Endometrial microvascular endothelial cells (primary cell): Measurements from ENCODE around the gene MGLL. TPM values are rescaled to one million over a fixed set of nuclear protein-coding genes. Genes with fewer than 3 reads are reported as not detected.
"Not testable (repeated sequence)": the region's sequence is repeated elsewhere in the genome, so short reads cannot be mapped to it uniquely, and the experiment has no call there.

ENCODE experiments used
- in situ Hi-C: cut with HindIII; loops from 2 replicates; pipeline ENCODE4 v1.10.0; 2017; ENCODE audit warnings: low sequenced_read_pairs, low pct_unique_long_range_greater_than_20kb; ENCODE audit errors: inconsistent ontology term
- total RNA-seq: library from RNA; depleted of rRNA; stranded (reverse); fragments of >200 nt; gene quantifications from one replicate; pipeline ENCODE4 v1.2.3, GENCODE V29; 2015; ENCODE audit errors: inconsistent ontology term

The MGLL gene
- total RNA-seq, 1 donor from 2014 or later = 138 TPM

DNA sequence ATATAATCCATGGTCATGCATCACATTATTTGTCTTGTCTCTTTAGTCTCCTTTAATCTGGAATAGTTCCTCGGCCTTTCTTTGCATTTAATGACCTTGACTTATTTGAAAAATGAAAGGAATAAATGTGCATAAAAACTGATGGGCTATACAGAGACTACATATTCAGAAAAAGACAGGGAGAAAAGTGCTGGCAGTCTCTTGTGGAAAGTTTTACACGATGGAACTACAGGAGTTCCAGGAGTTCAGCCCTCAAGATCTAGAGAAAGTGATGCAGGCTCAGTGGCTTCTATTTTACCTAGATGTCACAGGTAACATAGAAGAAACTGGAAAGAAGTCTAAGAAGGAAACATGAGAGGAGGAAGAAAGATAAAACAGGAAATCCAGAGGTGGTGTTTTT lies 157.2 kb downstream of the MGLL start:
- in situ Hi-C loops = no loop called here

DNA sequence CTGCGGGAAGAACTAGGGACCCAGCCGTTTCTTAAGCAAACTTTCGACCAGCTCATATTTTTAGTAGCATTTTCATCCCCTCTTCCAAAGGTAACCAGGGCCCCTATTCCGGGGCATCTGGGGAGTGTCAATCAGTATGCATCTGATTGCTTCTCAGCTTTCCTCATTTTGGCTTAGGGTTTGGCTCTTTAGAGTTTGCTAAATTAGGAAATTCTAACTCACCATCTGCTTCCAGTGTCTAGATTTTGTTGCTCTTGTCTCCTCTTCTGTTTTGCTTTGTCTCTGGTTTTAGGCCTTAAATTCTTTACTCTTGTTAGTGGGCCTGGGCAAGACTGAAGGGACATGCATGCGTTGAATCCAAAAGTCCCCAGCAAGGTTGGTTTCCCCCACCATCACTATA lies 159.2 kb downstream of the MGLL start:
- in situ Hi-C loops = no loop called here

DNA sequence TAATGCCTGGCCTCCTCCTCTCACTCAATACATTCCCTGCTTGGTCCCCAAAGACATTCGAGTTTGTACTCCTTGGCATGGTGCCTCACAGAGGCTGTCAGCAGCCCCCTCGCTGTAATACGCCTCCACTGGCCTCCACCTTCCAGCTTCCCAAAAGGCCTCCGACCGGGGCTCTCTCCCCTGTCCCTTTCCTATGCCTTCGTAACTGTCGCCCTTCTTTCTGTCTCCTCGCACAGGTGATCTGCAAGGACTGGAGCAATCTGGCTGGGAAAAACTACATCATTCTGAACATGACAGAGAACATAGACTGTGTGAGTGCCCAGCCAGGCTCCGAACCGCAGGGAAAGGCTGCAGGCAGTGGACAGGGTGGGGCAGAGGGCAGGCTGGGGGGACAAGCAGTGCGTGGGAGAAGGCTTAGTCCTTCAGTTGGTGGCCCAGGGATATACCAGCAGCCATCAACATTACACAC lies 160.3 kb downstream of the MGLL start:
- in situ Hi-C loops = no loop called here

DNA sequence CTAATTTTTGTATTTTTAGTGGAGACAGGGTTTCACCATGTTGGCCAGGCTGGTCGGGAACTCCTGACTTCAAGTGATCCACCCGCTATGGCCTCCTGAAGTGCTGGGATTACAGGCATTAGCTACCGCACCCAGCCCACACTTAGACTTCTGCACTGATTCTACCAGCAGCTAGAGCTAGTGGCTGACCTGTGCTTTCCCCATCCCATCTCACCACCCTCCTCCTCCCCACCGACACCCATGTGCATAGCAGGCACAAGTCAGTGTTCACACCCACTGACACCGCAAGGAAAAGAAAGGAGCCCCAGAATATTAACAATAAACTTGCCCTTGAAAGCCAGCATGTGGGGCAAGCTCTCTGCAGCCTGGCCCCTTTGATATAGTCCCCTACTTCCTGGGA lies 160.7 kb downstream of the MGLL start:
- in situ Hi-C loops = no loop called here

DNA sequence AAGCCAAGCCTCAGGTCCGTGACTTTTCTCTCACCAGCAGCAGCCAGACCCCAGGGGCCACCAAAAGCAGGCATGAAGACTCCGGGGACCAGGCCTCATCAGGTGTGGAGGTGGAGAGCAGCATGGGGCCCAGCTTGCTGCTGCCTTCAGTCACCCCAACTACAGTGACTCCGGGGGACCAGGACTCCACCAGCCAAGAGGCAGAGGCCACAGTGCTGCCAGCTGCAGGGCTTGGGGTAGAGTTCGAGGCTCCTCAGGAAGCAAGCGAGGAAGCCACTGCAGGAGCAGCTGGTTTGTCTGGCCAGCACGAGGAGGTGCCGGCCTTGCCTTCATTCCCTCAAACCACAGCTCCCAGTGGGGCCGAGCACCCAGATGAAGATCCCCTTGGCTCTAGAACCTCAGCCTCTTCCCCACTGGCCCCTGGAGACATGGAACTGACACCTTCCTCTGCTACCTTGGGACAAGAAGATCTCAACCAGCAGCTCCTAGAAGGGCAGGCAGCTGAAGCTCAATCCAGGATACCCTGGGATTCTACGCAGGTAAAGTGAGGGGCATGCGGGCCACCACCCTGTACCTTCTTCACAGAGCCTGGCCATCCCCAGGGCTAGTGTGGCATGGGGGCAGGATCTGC lies 161.6 kb downstream of the MGLL start:
- in situ Hi-C loops = no loop called here

DNA sequence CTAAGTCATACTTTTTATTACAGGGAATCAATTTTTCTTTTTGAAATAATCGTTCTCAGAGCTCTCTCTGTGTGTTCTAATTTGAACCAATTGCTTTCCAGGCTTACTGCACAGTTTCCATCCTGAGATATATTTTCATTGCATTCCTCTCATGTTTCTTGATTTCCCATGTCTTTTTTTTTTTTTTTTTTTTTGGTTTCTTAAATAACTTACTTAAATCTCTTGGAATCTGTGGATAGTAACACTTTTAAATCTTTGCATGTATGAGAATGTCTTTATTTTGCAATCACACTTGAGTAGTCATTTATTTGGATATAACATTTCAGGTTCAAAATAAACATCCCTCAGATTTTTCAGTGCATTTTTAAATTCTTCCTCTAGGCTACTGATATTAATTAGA lies 164.1 kb downstream of the MGLL start:
- in situ Hi-C loops = no loop called here

DNA sequence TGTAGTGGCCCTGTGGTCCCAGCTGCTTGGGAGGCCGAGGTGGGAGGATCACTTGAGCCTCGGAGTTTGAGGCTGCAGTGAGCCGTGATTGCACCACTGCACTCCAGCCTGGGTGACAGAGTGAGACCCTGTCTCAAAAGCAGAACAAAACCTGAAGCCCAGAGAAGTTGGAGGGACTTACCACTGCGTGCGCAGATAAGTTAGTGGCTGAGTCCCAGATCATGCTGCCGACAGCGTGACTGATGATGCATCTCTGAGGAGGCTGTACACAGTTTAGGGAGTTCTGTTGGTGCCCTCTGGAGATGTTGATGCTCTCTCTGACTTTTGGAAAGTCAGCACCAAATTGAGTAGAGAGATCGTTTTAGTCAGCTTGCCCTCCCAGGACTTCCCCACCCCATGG lies 165.4 kb downstream of the MGLL start:
- in situ Hi-C loops = no loop called here

DNA sequence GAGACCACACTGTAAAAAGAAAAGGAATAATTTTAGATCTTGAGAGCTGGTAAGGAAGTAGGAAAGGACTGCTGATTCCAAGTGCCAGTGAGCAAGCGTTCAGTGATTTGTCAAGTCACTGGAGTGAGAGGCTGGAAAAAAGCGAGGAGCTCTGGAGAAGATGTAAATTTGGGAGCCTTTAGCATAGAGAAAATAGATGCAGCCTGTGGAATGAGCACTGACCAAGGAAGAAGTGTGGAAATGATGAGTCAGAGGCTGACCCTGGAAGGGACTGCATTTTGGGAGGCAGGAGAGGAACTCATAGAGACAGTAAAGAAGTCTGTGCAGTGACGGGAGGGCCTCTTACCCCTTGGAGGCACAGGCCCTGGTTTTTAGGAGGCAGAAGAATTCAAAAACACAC lies 166.7 kb downstream of the MGLL start:
- in situ Hi-C loops = no loop called here

DNA sequence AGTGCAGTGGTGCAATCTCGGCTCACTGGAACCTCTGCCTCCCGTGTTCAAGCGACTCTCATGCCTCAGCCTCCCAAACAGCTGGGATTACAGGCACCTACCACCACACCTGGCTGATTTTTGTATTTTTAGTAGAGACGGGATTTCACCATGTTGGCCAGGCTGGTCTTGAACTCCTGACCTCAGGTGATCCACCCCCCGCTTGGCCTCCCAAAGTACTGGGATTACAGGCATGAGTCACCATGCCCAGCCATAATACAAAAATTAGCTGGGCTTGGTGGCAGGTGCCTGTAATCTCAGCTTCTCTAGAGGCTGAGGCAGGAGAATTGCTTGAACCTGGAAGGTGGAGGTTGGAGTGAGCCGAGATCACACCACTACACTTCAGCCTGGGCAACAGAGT lies 167.3 kb downstream of the MGLL start:
- in situ Hi-C loops = not testable (repeated sequence)

DNA sequence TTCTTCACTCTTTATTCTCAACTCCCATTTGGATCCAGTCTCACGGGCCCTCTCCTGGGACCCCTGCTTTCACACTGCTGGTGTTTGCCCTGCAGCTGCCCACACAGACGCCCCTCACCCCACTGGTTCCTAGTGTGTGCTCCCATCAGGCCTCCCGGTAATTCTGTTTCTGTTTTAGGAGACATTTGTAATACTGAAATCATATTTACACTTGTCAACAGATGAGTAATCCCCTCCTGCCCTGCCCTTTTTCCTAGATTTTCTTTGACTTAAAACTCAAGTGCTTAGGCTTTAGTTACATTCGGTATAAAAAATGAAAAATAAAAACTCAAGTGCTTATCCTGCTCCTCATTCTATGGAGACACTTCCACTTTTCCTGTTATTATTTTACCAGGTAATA lies 167.9 kb downstream of the MGLL start:
- in situ Hi-C loops = no loop called here

DNA sequence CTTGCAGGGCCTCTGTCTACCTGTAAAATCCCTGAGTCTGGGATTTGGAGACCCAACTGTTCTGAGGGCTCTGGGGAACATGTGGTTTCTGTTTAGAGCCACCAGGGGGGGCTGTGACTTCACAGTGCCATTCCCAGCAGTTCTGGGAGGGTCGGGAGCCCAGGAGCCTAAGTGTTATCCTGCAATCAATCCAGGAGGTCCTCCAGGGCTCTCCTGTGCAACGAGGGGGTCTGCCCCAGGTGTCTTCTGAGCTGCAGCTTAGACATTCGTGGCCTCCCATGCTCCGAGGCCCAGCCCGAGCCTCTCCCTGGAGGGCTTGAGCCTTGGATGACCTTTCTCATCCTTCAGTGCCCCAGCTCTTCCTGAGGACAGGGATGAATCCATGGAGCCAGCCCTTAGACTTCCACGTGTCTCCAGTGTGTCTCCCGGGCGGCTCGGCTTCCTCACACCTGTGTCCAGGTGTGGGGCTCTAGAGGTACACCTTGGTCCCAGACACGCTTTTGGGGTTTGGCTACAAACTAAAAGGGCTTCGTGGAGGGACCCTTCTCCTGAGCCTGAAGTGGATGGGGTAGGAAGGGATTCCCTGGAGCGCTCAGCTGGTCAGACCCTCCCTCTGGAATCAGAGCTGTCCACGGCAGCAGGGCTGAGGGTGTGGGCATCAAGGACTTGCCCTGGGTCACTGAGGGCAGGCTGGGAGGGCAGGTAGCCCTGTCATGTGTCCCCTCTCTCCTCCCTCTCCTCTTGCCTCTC lies 169.9 kb downstream of the MGLL start:
- in situ Hi-C loops = no loop called here

DNA sequence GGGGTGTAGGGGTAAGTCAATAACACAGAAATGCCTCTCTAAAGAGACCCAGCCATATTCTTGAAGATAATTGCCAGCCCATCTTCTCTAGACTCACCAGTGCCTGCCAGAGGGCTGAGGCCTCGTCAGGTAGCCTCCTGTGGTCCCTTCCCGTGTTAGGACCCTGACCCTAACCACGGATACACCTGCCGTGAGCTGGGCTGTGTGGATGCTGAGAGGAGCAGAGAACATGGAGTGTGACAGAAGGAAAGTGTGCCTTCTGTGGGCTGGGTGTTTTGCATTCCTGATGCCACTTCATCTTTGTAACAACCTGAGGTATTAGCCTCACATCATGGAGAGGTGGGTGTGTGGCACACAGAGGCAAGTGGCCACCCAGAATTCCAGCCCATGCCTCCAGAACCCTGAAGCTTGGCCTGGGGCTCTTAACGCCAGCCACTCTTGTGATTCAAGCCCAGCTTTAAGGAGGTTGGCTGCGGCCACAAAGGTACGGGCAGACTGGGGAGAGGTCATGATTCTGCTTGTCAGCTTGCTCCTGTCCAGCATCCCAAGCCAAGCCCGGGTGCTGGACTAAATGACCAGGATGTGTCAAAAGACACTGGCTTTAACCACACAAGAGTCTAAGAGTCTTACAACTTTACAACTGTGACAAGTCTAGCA lies 170.7 kb downstream of the MGLL start:
- in situ Hi-C loops = no loop called here

DNA sequence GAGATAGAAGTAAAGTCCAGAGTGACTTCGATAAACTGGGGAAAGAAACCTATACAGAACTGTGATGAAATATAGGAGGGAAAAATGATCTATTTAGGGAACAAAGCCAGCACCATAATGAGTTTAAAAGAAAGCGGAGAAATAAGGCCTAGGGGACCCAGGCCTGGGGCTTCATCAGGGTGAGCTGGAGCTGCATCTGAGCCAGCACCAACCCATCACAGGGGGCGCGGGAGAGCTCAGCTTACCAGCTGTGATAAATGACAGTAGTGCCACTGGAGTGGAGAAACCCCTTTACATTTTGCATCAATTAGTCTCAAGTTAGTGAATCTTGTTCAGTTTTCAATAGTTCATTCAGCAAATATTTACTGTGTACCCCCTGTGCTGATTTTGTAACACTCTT lies 172.1 kb downstream of the MGLL start:
- in situ Hi-C loops = no loop called here

DNA sequence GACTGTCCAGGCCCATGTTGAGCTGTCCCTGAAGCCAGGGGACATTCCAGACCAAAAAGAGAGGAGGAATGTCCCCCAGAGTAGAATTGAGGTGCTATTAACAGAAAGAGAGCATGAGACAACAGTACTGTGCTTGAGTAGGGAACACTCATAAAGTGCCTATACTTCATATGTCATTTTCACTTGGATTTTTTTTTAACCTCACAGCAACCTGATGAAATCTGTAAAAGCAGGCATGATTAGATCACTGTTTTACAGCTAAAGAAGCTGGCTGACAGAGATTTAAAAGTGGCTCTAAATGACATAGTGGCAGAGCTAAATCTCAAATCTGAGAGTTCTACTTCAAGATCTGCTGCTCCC lies 174.5 kb downstream of the MGLL start:
- in situ Hi-C loops = no loop called here

DNA sequence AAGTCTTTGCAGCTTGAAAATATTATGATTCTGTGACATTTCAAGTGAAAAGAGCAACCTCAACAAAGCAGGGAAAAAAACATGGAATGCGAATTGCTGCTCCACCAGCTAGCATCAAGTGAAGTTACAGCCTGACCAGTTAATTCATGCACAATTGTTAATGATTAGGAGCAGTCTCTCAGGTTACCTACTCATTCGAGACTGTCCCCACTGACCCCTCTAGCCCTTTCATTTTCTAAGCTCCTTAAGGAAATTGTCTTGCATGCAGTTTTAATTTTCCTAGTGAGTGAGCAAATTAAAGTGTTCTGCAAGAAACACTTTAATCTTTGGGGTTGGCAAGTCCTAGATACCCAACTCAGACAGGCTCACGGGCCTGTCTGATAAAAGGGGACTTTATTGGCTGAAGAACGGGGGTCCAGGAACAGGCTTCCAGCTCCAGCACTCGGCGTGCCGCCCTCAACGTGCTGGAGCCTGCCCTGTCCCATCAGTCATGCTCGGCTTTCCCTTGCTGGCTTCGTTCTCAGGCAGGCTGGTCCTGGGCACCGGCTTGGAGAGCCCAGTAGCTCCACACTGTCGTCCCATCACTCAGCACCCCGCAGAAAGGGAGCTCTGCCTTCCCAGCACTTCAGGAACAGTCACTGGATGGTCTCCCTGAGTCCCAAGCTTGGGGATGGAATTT lies 175.0 kb downstream of the MGLL start:
- in situ Hi-C loops = no loop called here

DNA sequence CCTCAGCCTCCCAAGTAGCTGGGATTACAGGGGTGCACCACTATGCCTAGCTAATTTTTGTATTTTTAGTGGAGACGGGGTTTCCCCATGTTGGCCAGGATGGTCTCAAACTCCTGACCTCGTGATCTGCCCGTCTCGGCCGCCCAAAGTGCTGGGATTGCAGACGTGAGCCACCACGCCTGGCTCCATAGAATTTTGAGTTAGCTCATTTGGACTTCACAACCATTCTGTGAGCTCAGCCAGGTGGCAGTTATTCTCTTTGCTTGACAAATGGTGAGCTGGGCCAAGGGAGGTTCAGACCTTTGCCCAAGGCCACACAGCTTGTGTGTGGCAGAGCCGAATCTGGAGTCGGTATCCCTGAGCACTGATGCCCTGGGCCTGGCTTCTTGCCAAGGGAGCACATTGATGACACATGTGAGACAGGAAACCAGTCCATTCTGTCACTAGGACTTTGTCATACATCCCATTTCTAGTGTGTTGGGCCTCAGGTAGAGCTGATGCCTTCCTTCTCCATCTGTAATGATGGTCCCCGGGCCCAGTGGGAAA lies 175.7 kb downstream of the MGLL start:
- in situ Hi-C loops = no loop called here

DNA sequence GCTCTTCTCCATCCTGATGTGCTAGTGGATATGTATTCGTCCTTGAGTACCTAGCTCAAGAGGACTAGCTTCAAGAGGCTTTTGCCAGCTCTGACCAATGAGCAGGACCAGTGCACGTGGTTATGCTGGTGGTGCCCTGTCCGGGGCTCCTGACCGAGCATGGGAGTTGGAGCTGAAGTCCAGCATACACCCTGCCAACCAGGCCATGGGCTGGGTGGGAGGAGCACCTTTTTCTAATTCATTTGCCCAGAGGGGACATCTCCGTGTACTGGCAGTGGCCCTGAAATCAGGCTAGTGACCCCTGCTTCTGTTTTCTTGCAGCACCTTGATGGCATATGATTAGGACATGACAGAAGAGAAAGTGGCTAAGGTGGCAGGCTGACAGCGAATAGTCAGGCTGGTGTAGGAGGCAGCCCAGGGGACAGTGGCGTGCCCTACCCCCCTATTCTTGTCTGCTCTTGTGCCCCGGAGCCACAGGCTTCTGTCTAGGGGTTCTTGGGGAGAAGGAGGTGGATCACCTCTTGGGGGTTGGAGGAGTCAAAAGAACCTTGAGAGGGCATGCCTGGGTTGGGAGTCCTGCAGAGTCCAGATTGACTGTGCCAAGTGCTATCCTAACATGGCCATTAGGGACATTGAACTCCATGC lies 176.8 kb downstream of the MGLL start:
- in situ Hi-C loops = no loop called here

DNA sequence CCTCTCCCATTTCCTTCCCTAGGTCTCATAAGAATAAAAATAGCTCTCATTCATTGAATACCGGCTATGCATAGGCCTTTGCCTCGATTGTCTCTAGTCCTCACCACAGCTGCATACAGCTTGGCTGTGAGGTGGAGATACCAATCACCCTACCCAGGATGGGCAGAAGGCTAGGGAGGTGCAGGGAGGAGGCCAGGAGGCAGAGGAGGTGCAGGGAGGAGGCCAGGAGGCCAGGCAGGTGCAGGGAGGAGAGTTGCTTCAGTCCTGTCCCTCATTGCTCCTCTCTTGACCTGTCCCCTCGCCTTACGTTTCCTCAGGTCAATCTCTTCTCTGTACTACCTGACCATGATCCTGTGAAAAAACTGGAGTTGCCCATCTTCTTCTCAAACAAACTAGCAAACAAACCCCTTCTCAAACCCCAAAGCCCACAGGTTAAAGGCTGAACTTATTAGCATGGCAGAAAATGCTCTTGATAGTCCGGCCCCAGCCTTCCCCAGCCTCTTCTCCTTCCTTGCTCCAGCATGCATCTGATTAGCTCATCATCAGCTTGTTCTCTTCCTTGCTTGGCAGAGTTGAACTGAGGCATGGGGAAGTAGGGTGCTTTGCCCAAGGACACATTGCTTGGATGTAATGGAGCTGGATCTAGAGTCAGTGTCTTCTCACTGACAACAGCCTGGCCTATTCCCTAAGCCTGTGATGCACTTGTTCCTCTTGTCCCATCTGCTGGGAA lies 177.5 kb downstream of the MGLL start:
- in situ Hi-C loops = no loop called here

DNA sequence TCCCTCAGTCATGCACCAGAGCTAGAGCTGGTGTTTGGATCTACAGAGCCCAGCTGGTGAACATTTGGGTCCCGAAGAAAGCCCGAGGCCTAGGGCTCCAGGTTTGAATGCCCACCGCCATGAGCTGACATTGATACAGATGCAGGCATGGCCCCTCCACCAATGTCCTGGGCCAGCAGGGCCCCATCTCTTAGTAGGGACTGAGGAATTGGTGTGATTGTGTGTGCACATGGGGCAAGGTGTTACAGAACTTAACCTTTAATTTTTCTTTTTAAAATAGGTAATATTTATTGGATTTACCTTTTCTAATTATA lies 182.3 kb downstream of the MGLL start:
- in situ Hi-C loops = no loop called here
